HepG2 (cell line): ENCODE data around the gene TST. TPM values are rescaled to one million over a fixed set of nuclear protein-coding genes. Genes with fewer than 3 reads are reported as not detected.
A peak's percentile ranks its signal among the peaks of the same experiment; 100 is the strongest.

Experiments used
- ARID4A ChIP-seq: sonication (generic); formaldehyde crosslinking; IDR thresholded peaks from 2 replicates; pipeline ENCODE4 v1.5.0; 2020; ENCODE audit warnings: mild to moderate bottlenecking, missing genetic modification reagents, borderline replicate concordance
- ATF7 ChIP-seq, 2 experiments: fragments of 450-650 bp in 1 of 2; sonication (generic) in 1 of 2; formaldehyde crosslinking in 1 of 2; IDR thresholded peaks; 2 replicates each; pipeline versions ENCODE4 v1.4.0 to v1.6.1; 2016 to 2020; ENCODE audit warnings: antibody characterized with exemption in 1 of 2, mild to moderate bottlenecking in 1 of 2, missing genetic modification reagents in 1 of 2
- CTCF ChIP-seq: sonication (generic); formaldehyde crosslinking; IDR thresholded peaks from 2 replicates; pipeline ENCODE4 v1.5.0; 2020; ENCODE audit warnings: mild to moderate bottlenecking, missing genetic modification reagents, moderate library complexity
- ELF4 ChIP-seq: sonication (generic); formaldehyde crosslinking; IDR thresholded peaks from 2 replicates; pipeline ENCODE4 v1.5.0; 2020; ENCODE audit warnings: missing genetic modification reagents, mild to moderate bottlenecking, moderate library complexity, borderline replicate concordance
- POGK ChIP-seq: sonication (generic); formaldehyde crosslinking; conservative IDR thresholded peaks from 2 replicates; pipeline ENCODE4 v1.8.0; 2022; ENCODE audit warnings: mild to moderate bottlenecking, moderate library complexity, missing genetic modification reagents
- TBP ChIP-seq: sonication (generic); formaldehyde crosslinking; IDR thresholded peaks from 2 replicates; pipeline ENCODE4 v1.5.0; 2020; ENCODE audit warnings: missing genetic modification reagents
- YEATS4 ChIP-seq: sonication (generic); formaldehyde crosslinking; IDR thresholded peaks from 2 replicates; pipeline ENCODE4 v1.4.0; 2020; ENCODE audit warnings: missing genetic modification reagents, borderline replicate concordance
- ZEB1 ChIP-seq: IDR thresholded peaks from 2 replicates; pipeline ENCODE4 v1.6.1; 2012; ENCODE audit warnings: mild to moderate bottlenecking, low read depth, inconsistent platforms; ENCODE audit not compliant: insufficient replicate concordance
- ZNF121 ChIP-seq: sonication (generic); formaldehyde crosslinking; IDR thresholded peaks from 2 replicates; pipeline ENCODE4 v1.5.0; 2020; ENCODE audit warnings: mild to moderate bottlenecking, missing genetic modification reagents
- ZNF232 ChIP-seq: sonication (generic); formaldehyde crosslinking; IDR thresholded peaks from 2 replicates; pipeline ENCODE4 v1.4.0; 2020; ENCODE audit warnings: missing genetic modification reagents, borderline replicate concordance
- ZNF253 ChIP-seq: sonication (generic); formaldehyde crosslinking; IDR thresholded peaks from 2 replicates; pipeline ENCODE4 v1.8.0; 2022; ENCODE audit warnings: mild to moderate bottlenecking, missing genetic modification reagents, borderline replicate concordance
- ZNF343 ChIP-seq: sonication (generic); formaldehyde crosslinking; IDR thresholded peaks from 2 replicates; pipeline ENCODE4 v1.4.0; 2020; ENCODE audit warnings: mild to moderate bottlenecking, missing genetic modification reagents
- ZNF354B ChIP-seq: sonication (generic); formaldehyde crosslinking; IDR thresholded peaks from 2 replicates; pipeline ENCODE4 v1.8.0; 2022; ENCODE audit warnings: mild to moderate bottlenecking, missing genetic modification reagents
- ZSCAN22 ChIP-seq: sonication (generic); formaldehyde crosslinking; IDR thresholded peaks from 2 replicates; pipeline ENCODE4 v1.4.0; 2020; ENCODE audit warnings: mild to moderate bottlenecking, missing genetic modification reagents
- polyA plus RNA-seq, 8 experiments: library from polyadenylated mRNA; depleted of rRNA in 3 of 8; stranded (reverse) in 7 of 8; unstranded in 1 of 8; fragments of >200 nt; fragmentation: Illumina TruSeq in 4 of 8; extraction: Trizol in 4 of 8; gene quantifications; 2 replicates each; pipeline versions ENCODE4 v1.2.1 to v1.2.3, GENCODE V29; 2011 to 2016; ENCODE audit warnings: low read depth in 4 of 8, missing spikeins in 1 of 8, mixed read lengths in 1 of 8; ENCODE audit not compliant: insufficient read depth in 1 of 8
- total RNA-seq, 5 experiments: library from RNA; depleted of rRNA; stranded (reverse); fragments of >200 nt; fragmentation: Illumina TruSeq; extraction: Trizol; gene quantifications; 2 replicates each; pipeline ENCODE4 v1.2.3, GENCODE V29; 2016; ENCODE audit warnings: low read depth in 1 of 5
- TF ChIP-seq, protein P1 (sequence below): IDR thresholded peaks from 2 replicates; pipeline ENCODE4 v1.6.1; 2016; ENCODE audit warnings: mild to moderate bottlenecking, missing biosample characterization, missing genetic modification reagents
- TF ChIP-seq, protein P2 (sequence below): sonication (generic); formaldehyde crosslinking; IDR thresholded peaks from 2 replicates; pipeline ENCODE4 v1.4.0; 2020; ENCODE audit warnings: missing genetic modification reagents

TST gene
- total and polyA plus RNA-seq, 2 of the 13 experiments (the other 11 are each of a cell fraction or from before 2014, with no cell fraction given) = 44.6 to 63.6 TPM

DNA sequence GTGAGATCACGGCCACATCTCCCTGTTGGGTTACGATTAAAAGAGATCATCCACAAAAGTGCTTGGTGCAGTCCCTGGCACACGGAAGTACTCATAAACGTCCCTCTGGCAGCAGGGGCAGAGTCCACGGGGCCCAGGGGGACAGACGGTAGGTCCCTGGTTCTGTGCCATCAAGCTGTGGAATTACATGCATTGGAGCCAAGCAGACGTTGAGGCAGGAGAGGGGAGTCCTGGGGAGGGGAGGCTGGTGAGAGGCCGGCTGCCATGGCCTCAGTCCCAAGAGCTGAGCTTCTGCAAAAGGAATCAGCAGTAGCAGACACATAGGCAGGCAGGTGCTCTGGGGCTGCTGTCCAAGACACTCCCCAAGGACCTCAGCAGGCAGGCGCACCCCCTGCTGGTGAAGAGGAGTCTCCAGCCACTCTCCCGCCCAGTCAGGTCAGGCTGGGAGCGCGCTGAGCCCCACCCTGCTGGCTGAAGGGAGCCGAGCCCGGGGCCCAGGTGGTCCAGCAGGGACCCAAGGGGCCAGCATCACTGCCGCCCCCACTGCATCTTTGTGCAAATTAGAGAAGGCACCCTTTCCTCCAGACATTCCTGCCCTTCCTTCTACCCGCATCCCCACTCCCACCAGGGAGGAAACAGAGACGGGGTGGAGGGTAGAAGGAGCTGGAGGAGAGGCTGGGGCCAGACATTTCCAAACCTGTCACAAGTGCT is 24.7 kb upstream of the TST start (continued):
- TF ChIP-seq ELF4 (CRISPR knock-in tag) (peak; percentile 48; the same call in 1 of the 2 replicates), TBP (no peak), ZNF232 (no peak), CTCF (peak; percentile 97), ZNF253 (0 out of 2 replicates have a peak, but pooled peaks have one; percentile 65), ZNF354B (CRISPR knock-in tag) (0 out of 2 replicates have a peak, but pooled peaks have one; percentile 64), ATF7 (IDR thresholded peaks at IDR 0.05) (no peak), ATF7 (CRISPR knock-in tag; IDR thresholded peaks at IDR 0.05) (peak; percentile 52; the same call in 1 of the 2 replicates), YEATS4 (CRISPR knock-in tag) (peak; percentile 43; the same call in 1 of the 2 replicates), ZEB1 (peak; percentile 60), POGK (CRISPR knock-in tag) (peak; percentile 63; the same call in 1 of the 2 replicates), ARID4A (no peak), ZNF343 (0 out of 2 replicates have a peak, but pooled peaks have one; percentile 41), ZNF121 (CRISPR knock-in tag) (peak; percentile 5; the same call in 1 of the 2 replicates), ZSCAN22 (CRISPR knock-in tag) (0 out of 2 replicates have a peak, but pooled peaks have one; percentile 21)
- TF ChIP-seq, protein P1, sequence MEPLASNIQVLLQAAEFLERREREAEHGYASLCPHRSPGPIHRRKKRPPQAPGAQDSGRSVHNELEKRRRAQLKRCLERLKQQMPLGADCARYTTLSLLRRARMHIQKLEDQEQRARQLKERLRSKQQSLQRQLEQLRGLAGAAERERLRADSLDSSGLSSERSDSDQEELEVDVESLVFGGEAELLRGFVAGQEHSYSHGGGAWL = peak; percentile 46; the same call in 1 of the 2 replicates
- TF ChIP-seq, protein P2, sequence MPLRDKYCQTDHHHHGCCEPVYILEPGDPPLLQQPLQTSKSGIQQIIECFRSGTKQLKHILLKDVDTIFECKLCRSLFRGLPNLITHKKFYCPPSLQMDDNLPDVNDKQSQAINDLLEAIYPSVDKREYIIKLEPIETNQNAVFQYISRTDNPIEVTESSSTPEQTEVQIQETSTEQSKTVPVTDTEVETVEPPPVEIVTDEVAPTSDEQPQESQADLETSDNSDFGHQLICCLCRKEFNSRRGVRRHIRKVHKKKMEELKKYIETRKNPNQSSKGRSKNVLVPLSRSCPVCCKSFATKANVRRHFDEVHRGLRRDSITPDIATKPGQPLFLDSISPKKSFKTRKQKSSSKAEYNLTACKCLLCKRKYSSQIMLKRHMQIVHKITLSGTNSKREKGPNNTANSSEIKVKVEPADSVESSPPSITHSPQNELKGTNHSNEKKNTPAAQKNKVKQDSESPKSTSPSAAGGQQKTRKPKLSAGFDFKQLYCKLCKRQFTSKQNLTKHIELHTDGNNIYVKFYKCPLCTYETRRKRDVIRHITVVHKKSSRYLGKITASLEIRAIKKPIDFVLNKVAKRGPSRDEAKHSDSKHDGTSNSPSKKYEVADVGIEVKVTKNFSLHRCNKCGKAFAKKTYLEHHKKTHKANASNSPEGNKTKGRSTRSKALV (CRISPR knock-in tag) = 0 out of 2 replicates have a peak, but pooled peaks have one; percentile 80
